BE2C (cell line): ENCODE measurements around the gene RPL3.
A peak's percentile ranks its signal among the peaks of the same experiment; 100 is the strongest.
"Not testable (repeated sequence)": the region's sequence is repeated elsewhere in the genome, so short reads cannot be mapped to it uniquely, and the experiment has no call there.

Experiments
- DNase-seq: peaks from one replicate; pipeline ENCODE4 v3.0.0-alpha.2; 2020
- H3K27me3 ChIP-seq: fragments of 250-450 bp; sonication (Bioruptor Pico); 2 replicates; pipeline ENCODE4 v1.5.1; 2020; ENCODE audit warnings: mild to moderate bottlenecking
- H3K36me3 ChIP-seq: fragments of 250-450 bp; sonication (Bioruptor Pico); 2 replicates; pipeline ENCODE4 v1.5.1; 2020; ENCODE audit warnings: mild to moderate bottlenecking
- H3K4me1 ChIP-seq: fragments of 250-450 bp; sonication (Bioruptor Pico); 2 replicates; pipeline ENCODE4 v1.5.1; 2020
- H3K4me3 ChIP-seq: 2 replicates; pipeline ENCODE4 v1.5.1; 2011; ENCODE audit warnings: low read depth, low read length
- H3K9me3 ChIP-seq: fragments of 250-450 bp; sonication (Bioruptor Pico); 2 replicates; pipeline ENCODE4 v1.5.1; 2020
- CTCF ChIP-seq: IDR thresholded peaks from 2 replicates; pipeline ENCODE4 v1.5.1; 2012; ENCODE audit warnings: mild to moderate bottlenecking, low read depth, low read length

Gene RPL3

GRCh38 chr22:39343259-39344045 is 24.0 kb upstream of the RPL3 start:
- peak; percentile 97 for TF ChIP-seq CTCF

GRCh38 chr22:39341179-39341578 is 21.8 kb upstream of the RPL3 start:
- Histone ChIP-seq H3K27me3 (no peaks in the 10 kb centered on the region), H3K9me3 (no peaks in the 10 kb centered on the region), H3K4me1 (no peaks in the 10 kb centered on the region), H3K36me3 (no peaks in the 10 kb centered on the region), H3K4me3 (no peak overlapping the region)
- no peak for TF ChIP-seq CTCF
- no peak for DNase-seq

More at GRCh38 chr22:39343259-39344045, 24.0 kb upstream of the RPL3 start:
- DNase-seq, result peak; percentile 72
- Histone ChIP-seq H3K9me3 (no peaks in the 10 kb centered on the region), H3K27me3 (no peaks in the 10 kb centered on the region), H3K4me1 (no peaks in the 10 kb centered on the region), H3K36me3 (no peaks in the 10 kb centered on the region), H3K4me3 (no peak overlapping the region)

- DNase-seq, H3K4me3 ChIP-seq, H3K9me3 ChIP-seq, H3K27me3 ChIP-seq, H3K4me1 ChIP-seq, H3K36me3 ChIP-seq: not testable (repeated sequence)
These were observed 20.4 kb upstream of the RPL3 start for GRCh38 chr22:39339775-39340174.

GRCh38 chr22:39336411-39336810 is 17.0 kb upstream of the RPL3 start:
- no peak for TF ChIP-seq CTCF
- Histone ChIP-seq H3K27me3 (no peaks in the 10 kb centered on the region), H3K4me3 (no peak overlapping the region), H3K4me1 (no peaks in the 10 kb centered on the region), H3K36me3 (no peaks in the 10 kb centered on the region), H3K9me3 (no peaks in the 10 kb centered on the region)
- no peak for DNase-seq

- Histone ChIP-seq H3K36me3 (no peaks in the 10 kb centered on the region), H3K4me1 (no peaks in the 10 kb centered on the region), H3K27me3 (no peaks in the 10 kb centered on the region), H3K4me3 (no peak overlapping the region), H3K9me3 (no peaks in the 10 kb centered on the region)
- no peak for TF ChIP-seq CTCF
- no peak for DNase-seq
These were observed 13.1 kb upstream of the RPL3 start for GRCh38 chr22:39332441-39333064.

- not testable (repeated sequence) for DNase-seq
These were observed 11.1 kb upstream of the RPL3 start for GRCh38 chr22:39330553-39330952.

GRCh38 chr22:39327995-39328754 is 8.8 kb upstream of the RPL3 start:
- H3K36me3 ChIP-seq, result no peaks in the 10 kb centered on the region
- no peaks in the 10 kb centered on the region for H3K9me3 ChIP-seq
- no peak overlapping the region for H3K4me3 ChIP-seq
- no peak for DNase-seq
- no peaks in the 10 kb centered on the region for H3K4me1 ChIP-seq
- no peaks in the 10 kb centered on the region for H3K27me3 ChIP-seq
- TF ChIP-seq CTCF, result no peak

More at GRCh38 chr22:39330553-39330952, 11.1 kb upstream of the RPL3 start:
- H3K4me1 ChIP-seq, H3K36me3 ChIP-seq, H3K4me3 ChIP-seq, H3K27me3 ChIP-seq, H3K9me3 ChIP-seq: not testable (repeated sequence)
